K562 (cell line): ENCODE results near the gene GPATCH3. TPM values are rescaled to one million over a fixed set of nuclear protein-coding genes. Genes with fewer than 3 reads are reported as not detected.

Source experiments
- ATAC-seq: fragments of 200-7000 bp; cut with Tn5 transposase; 3 replicates; pipeline ENCODE4 v1.9.1; 2020; ENCODE audit warnings: moderate library complexity
- BruUV-seq: library from RNA; stranded (reverse); fragments of 400-500 nt; replicated peaks from 2 replicates; lab custom pipeline; 2021; lab: Mats Ljungman, UMichigan
- CTCF ChIA-PET: fragments of 300-600 bp; formaldehyde crosslinking; extraction: SDS; loops from one replicate; lab custom pipeline; 2021; ENCODE audit warnings: low intra/inter-chr PET ratio; lab: Yijun Ruan, JAX
- POLR2A ChIA-PET: fragments of 300-600, 350-650 bp; sonication (Branson Sonifier 250); formaldehyde crosslinking; extraction: SDS; loops from one replicate; lab custom pipeline; 2021; ENCODE audit warnings: antibody characterized with exemption, inconsistent platforms; lab: Yijun Ruan, JAX
- DNase-seq, 4 experiments: peaks; one replicate each; pipeline versions ENCODE4 v3.0.0 to v3.0.0-alpha.2; 2011 to 2018; ENCODE audit warnings: low spot score in 3 of 4, mixed read lengths in 3 of 4; ENCODE audit errors: extremely low read depth in 1 of 4
- FAIRE-seq: peaks from 2 replicates; lab custom pipeline; 2011; peaks lifted over from hg19 to GRCh38; lab: Jason Lieb, UNC
- H2AFZ ChIP-seq: 2 replicates; pipeline ENCODE4 v1.6.0; 2011; ENCODE audit warnings: low read depth, low read length, control low read depth, inconsistent platforms
- H3K27ac ChIP-seq: fragments of 200-600 bp; 3 replicates; pipeline ENCODE4 v1.8.0; 2011; ENCODE audit warnings: low read depth, mild to moderate bottlenecking, control low read depth, inconsistent platforms, low read length, moderate library complexity, mixed read lengths; ENCODE audit errors: extremely low read depth
- H3K27me3 ChIP-seq, 2 experiments: fragments of 300-600 bp in 1 of 2; 2 replicates in 1 of 2; 3 replicates in 1 of 2; pipeline versions ENCODE4 v1.6.0 to v1.8.0; 2011; ENCODE audit warnings: inconsistent platforms in 2 of 2, low read length in 2 of 2, mild to moderate bottlenecking in 1 of 2, mixed read lengths in 1 of 2, moderate library complexity in 1 of 2; ENCODE audit not compliant: control insufficient read depth in 2 of 2, insufficient read depth in 2 of 2
- H3K36me3 ChIP-seq: fragments of 300-600 bp; 3 replicates; pipeline ENCODE4 v1.8.0; 2011; ENCODE audit warnings: mild to moderate bottlenecking, low read length, inconsistent platforms; ENCODE audit not compliant: control insufficient read depth, insufficient read depth
- H3K4me1 ChIP-seq, 2 experiments: fragments of 200-600 bp in 1 of 2; replicated peaks in 1 of 2; 2 replicates in 1 of 2; 3 replicates in 1 of 2; pipeline versions ENCODE4 v1.5.1 to v1.8.0; 2011; ENCODE audit warnings: inconsistent platforms in 2 of 2, low read length in 2 of 2, mild to moderate bottlenecking in 1 of 2, mixed read lengths in 1 of 2, moderate library complexity in 1 of 2; ENCODE audit not compliant: control insufficient read depth in 2 of 2, insufficient read depth in 2 of 2
- H3K4me2 ChIP-seq: 2 replicates; pipeline ENCODE4 v1.6.1; 2011; ENCODE audit warnings: low read length, control low read depth, inconsistent platforms, mixed read lengths; ENCODE audit not compliant: insufficient read depth
- H3K4me3 ChIP-seq: fragments of 200-600 bp; sonication (generic), shearing (Covaris generic); 2 replicates; pipeline ENCODE4 v1.5.1; 2016; ENCODE audit warnings: control low read depth, inconsistent platforms
- H3K79me2 ChIP-seq: fragments of 200-600 bp; 3 replicates; pipeline ENCODE4 v1.8.0; 2011; ENCODE audit warnings: low read length, inconsistent platforms; ENCODE audit not compliant: control insufficient read depth, insufficient read depth
- H3K9ac ChIP-seq, 2 experiments: 2 replicates each; pipeline versions ENCODE4 v1.6.0 to v1.6.1; 2011; ENCODE audit warnings: low read depth in 2 of 2, low read length in 2 of 2, control low read depth in 1 of 2, inconsistent platforms in 1 of 2, mild to moderate bottlenecking in 1 of 2, mixed read lengths in 1 of 2; ENCODE audit not compliant: insufficient read depth in 1 of 2
- H3K9me1 ChIP-seq: one replicate; pipeline ENCODE4 v1.6.0; 2011; ENCODE audit warnings: inconsistent platforms, mild to moderate bottlenecking, low read length, moderate library complexity; ENCODE audit not compliant: control insufficient read depth, insufficient read depth
- H3K9me3 ChIP-seq: replicated peaks from 2 replicates; pipeline ENCODE4 v1.5.1; 2011; ENCODE audit warnings: low read depth, low read length, inconsistent platforms; ENCODE audit not compliant: control insufficient read depth, insufficient read depth
- H4K20me1 ChIP-seq: replicated peaks from 2 replicates; pipeline ENCODE4 v1.6.1; 2011; ENCODE audit warnings: low read length, inconsistent platforms, mixed read lengths; ENCODE audit not compliant: control insufficient read depth, insufficient read depth
- LCOR ChIP-seq: sonication (generic); formaldehyde crosslinking; IDR thresholded peaks from 2 replicates; pipeline ENCODE4 v1.8.0; 2022; ENCODE audit warnings: mild to moderate bottlenecking, missing genetic modification reagents
- NFRKB ChIP-seq: fragments of 450-650 bp; IDR thresholded peaks from 2 replicates; pipeline ENCODE4 v1.6.1; 2016; ENCODE audit warnings: low read depth
- ZHX1 ChIP-seq: fragments of 150-350 bp; conservative IDR thresholded peaks from 2 replicates; pipeline ENCODE4 v1.6.1; 2014; ENCODE audit warnings: low read length
- ZNF830 ChIP-seq: fragments of 250-450 bp; sonication (Bioruptor Pico); IDR thresholded peaks from 2 replicates; pipeline ENCODE4 v1.5.0; 2021; ENCODE audit warnings: mild to moderate bottlenecking
- WGBS: fragments of 100-300 bp; shearing (Covaris generic); methylation state at CpG from one replicate; pipeline ENCODE4 v1.1.6; 2016; ENCODE audit warnings: low coverage, mixed read lengths; ENCODE audit not compliant: insufficient coverage; ENCODE audit errors: missing lambda C conversion rate; 5-methylcytosine and 5-hydroxymethylcytosine counted together
- in situ Hi-C: fragments of 300-500 bp; cut with MboI; formaldehyde crosslinking; loops from 4 replicates; pipeline ENCODE4 v1.15.0; 2018; ENCODE audit warnings: inconsistent platforms, mixed read lengths
- intact Hi-C: fragments of 100-400 bp; cut with micrococcal nuclease; formaldehyde crosslinking; loops from 2 replicates; pipeline ENCODE4 v1.14.2; 2022
- polyA plus RNA-seq, 8 experiments: library from polyadenylated mRNA; depleted of rRNA in 4 of 8; stranded (reverse) in 5 of 8; unstranded in 3 of 8; fragments of >200 nt; fragmentation: Nextera tagmentation in 2 of 8; fragmentation: Illumina TruSeq in 1 of 8; extraction: Ambion mirVana in 2 of 8; extraction: Trizol in 1 of 8; gene quantifications; 2 replicates each; pipeline versions ENCODE4 v1.2.1 to v1.2.3, GENCODE V29; 2011 to 2014; ENCODE audit warnings: inconsistent platforms in 1 of 8, missing spikeins in 1 of 8
- total RNA-seq, 7 experiments: library from RNA; depleted of rRNA in 6 of 7; stranded (reverse); fragments of >200 nt in 6 of 7; fragmentation: Illumina TruSeq in 2 of 7; extraction: Trizol in 2 of 7; gene quantifications; 2 replicates each; pipeline versions ENCODE4 v1.2.1 to v1.2.3, GENCODE V29; 2011 to 2021; ENCODE audit warnings: low replicate concordance in 1 of 7

The GPATCH3 gene
- total and polyA plus RNA-seq, 9 of the 15 experiments (the other 6 are each of a cell fraction or from before 2014, with no cell fraction given): 1.6 to 23.0 (median 13.3) TPM

GRCh38 chr1:26879793-26880192 is 20.5 kb downstream of the GPATCH3 start:
- TF ChIP-seq ZHX1 (no peak), ZNF830 (CRISPR knock-in tag) (no peak), LCOR (no peak), NFRKB (no peak)
- Histone ChIP-seq H3K27ac (no peak overlapping the region), H4K20me1 (no peaks in the 10 kb centered on the region), H3K36me3 (peaks cover 77% of the 10 kb centered on the region; the same call in 2 of the 3 replicates), H3K79me2 (no peaks in the 10 kb centered on the region), H2AFZ (no peak overlapping the region), H3K9ac (peak overlapping the region in 1 of 2 experiments; percentile 65; a peak in 2 of 4 replicates), H3K27me3 (no peaks in the 10 kb centered on the region), H3K4me2 (no peak overlapping the region), H3K4me1 (no peaks in the 10 kb centered on the region), H3K4me3 (no peak overlapping the region), H3K9me1 (no peaks in the 10 kb centered on the region), H3K9me3 (no peaks in the 10 kb centered on the region)
- DNase-seq (no peak), FAIRE-seq (no peak), ATAC-seq (no peak)
- ChIA-PET POLR2A (interaction anchor here (0.6 to 0.9 kb wide), 5 partner anchors 10 to 265 kb away, joined by 3 to 4 read pairs (median 3); partner anchors contain the start of gene GPN2), CTCF (interaction anchor here (4.3 kb wide), 1 partner anchor 26 kb away, joined by 53 read pairs; no protein-coding TSS in a partner anchor)
- 91% methylated on average over 4 of the region's 4 CpGs for WGBS
- in situ Hi-C loops (no loop called here), intact Hi-C loops (loop anchor here (5.0 kb wide), 2 partner anchors 67 to 87 kb away; no protein-coding TSS in a partner anchor)
- BruUV-seq: no TSS peak
